ENCODE measurements around the gene MC4R.

GRCh38 chr18:60350150-60350549 lies 22.4 kb downstream of the MC4R start:
- TF ChIP-seq POLR2A (IDR thresholded peaks at IDR 0.05) = no peak
- TF ChIP-seq CTCF (IDR thresholded peaks at IDR 0.05) = no peak
